ENCODE measurements around the gene SLC50A1. TPM values are rescaled to one million over a fixed set of nuclear protein-coding genes. Genes with fewer than 3 reads are reported as not detected.

The SLC50A1 gene
- total and polyA plus RNA-seq, 2 of the 8 experiments (the other 6 are each of a cell fraction or from before 2014, with no cell fraction given): 36.5 to 90.8 TPM

GRCh38 chr1:155175927-155176371, 40.3 kb downstream of the SLC50A1 start:
- no peak overlapping the region for H2BK15ac ChIP-seq (ENCODE audit: low read length)
- peaks cover 15 to 36% (median 30%) of the 10 kb centered on the region in 4 experiments for H3K36me3 ChIP-seq (ENCODE audit: control insufficient read depth in 2 of 4, insufficient read depth in 4 of 4, low read length in 3 of 4)
- no peak overlapping the region for H2AFZ ChIP-seq (ENCODE audit: low read length)
- POLR2A ChIA-PET (ENCODE audit: partially characterized antibody): interaction anchor here (0.6 to 20.5 kb wide), 7 partner anchors 10 to 284 kb away, joined by 3 to 512 read pairs (median 3); partner anchors contain the start of genes MTX1 and THBS3
- H3K79me2 ChIP-seq (ENCODE audit: control insufficient read depth in 1 of 2, insufficient read depth in 2 of 2, low read length in 2 of 2): peaks cover 0 to 16% of the 10 kb centered on the region in 2 experiments; a peak in 2 of 4 replicates
- peak overlapping the region in 1 of 2 experiments; percentile 37; a peak in 1 of 4 replicates for H3K4me2 ChIP-seq (ENCODE audit: insufficient read depth in 1 of 2, low read depth in 2 of 2, low read length in 2 of 2)
- peaks cover 8 to 10% of the 10 kb centered on the region in 2 experiments for H4K20me1 ChIP-seq (replicated peaks in 1 of 2; ENCODE audit: control insufficient read depth in 1 of 2, insufficient read depth in 2 of 2, low read length in 2 of 2)
- peaks cover 10% of the 10 kb centered on the region; the same call in 1 of the 2 replicates for H3K23me2 ChIP-seq (ENCODE audit: low read depth, low read length)
- no peak overlapping the region for H3K27ac ChIP-seq (ENCODE audit: low read depth, low read length)
- no peak overlapping the region for H3K56ac ChIP-seq (replicated peaks; ENCODE audit: insufficient read length, low read depth, low read length)
- H2BK120ac ChIP-seq (replicated peaks; ENCODE audit: low read depth, low read length): no peak overlapping the region
- H4K91ac ChIP-seq (replicated peaks; ENCODE audit: insufficient read length, low read length): no peak overlapping the region
- no peak overlapping the region for H3K4ac ChIP-seq (replicated peaks; ENCODE audit: insufficient read length, low read depth, low read length)
- no peaks in the 10 kb centered on the region for H3K9me3 ChIP-seq (ENCODE audit: insufficient read depth in 2 of 2, low read depth in 1 of 2, low read length in 1 of 2)
- DNase-seq (ENCODE audit: low read depth in 1 of 2, low spot score in 2 of 2) (no peak), FAIRE-seq (no peak)
- H2BK12ac ChIP-seq (ENCODE audit: low read depth, low read length): no peak overlapping the region
- TF ChIP-seq POU5F1 (IDR thresholded peaks at IDR 0.05; ENCODE audit: low read depth, low read length) (no peak), RAD21 (IDR thresholded peaks at IDR 0.05 in 1 of 2, conservative IDR thresholded peaks at IDR 0.05 in 1 of 2; ENCODE audit: low read depth in 2 of 2, low read length in 2 of 2) (0 out of 4 replicates have a peak, but pooled peaks of 1 of the 2 experiments have one; percentile 6), HDAC6 (IDR thresholded peaks at IDR 0.05; ENCODE audit: low read depth, low read length) (no peak), SUZ12 (IDR thresholded peaks at IDR 0.05; ENCODE audit: low read length) (no peak)
- no peak overlapping the region for H2BK20ac ChIP-seq (ENCODE audit: low read length)
- H3K4me1 ChIP-seq (replicated peaks in 1 of 4; ENCODE audit: control insufficient read depth in 3 of 4, insufficient read depth in 4 of 4, low read length in 3 of 4): peaks cover 3 to 23% (median 8%) of the 10 kb centered on the region in 4 experiments; a peak in 6 of 7 replicates
- WGBS, 2 experiments (ENCODE audit: extremely low coverage in 1 of 2, insufficient coverage in 1 of 2, insufficient read length in 1 of 2, insufficient replicate concordance in 2 of 2, low coverage in 1 of 2, low lambda C conversion rate in 2 of 2, missing lambda C conversion rate in 1 of 2): 93% methylated on average over 9 of the region's 9 CpGs; no CpG with 5 or more reads in 1 of the 2 experiments
- H3K27me3 ChIP-seq (replicated peaks in 1 of 4; ENCODE audit: control insufficient read depth in 3 of 4, extremely low read depth in 1 of 4, insufficient read depth in 3 of 4, low read length in 3 of 4): no peaks in the 10 kb centered on the region
- 0 out of 2 replicates have a peak overlapping the region, but pooled peaks have one; percentile 25 for H4K8ac ChIP-seq (ENCODE audit: extremely low read depth, insufficient read depth, low read length)
- H2BK5ac ChIP-seq (ENCODE audit: low read depth, low read length): no peak overlapping the region
- H2AK5ac ChIP-seq (ENCODE audit: low read depth, low read length): no peak overlapping the region
- no peak overlapping the region for H3K18ac ChIP-seq (ENCODE audit: extremely low read depth, low read length)
- no peak overlapping the region for H3K4me3 ChIP-seq (ENCODE audit: extremely low read depth in 1 of 4, insufficient read depth in 2 of 4, low read depth in 3 of 4, low read length in 4 of 4)
- H3K23ac ChIP-seq (ENCODE audit: insufficient read length): no peak overlapping the region
- CTCF ChIA-PET (ENCODE audit: partially characterized antibody): interaction anchor here (0.7 to 12.4 kb wide), 20 partner anchors 9 to 415 kb away, joined by 3 to 215 read pairs (median 4); partner anchors contain the start of genes DPM3, EFNA1, SLC50A1 and THBS3
- H4K5ac ChIP-seq (ENCODE audit: insufficient read length, low read depth, low read length): no peak overlapping the region
- H3K9ac ChIP-seq (replicated peaks in 1 of 4; ENCODE audit: extremely low read depth in 1 of 4, low read depth in 3 of 4, low read length in 3 of 4): no peak overlapping the region
- no peaks in the 10 kb centered on the region; the same call in 1 of the 2 replicates for H3K79me1 ChIP-seq (ENCODE audit: low read depth, low read length)
- no peak overlapping the region for H3K14ac ChIP-seq (ENCODE audit: insufficient read length)
